HG03159 (cell line): Measurements from ENCODE around the gene PIGBOS1.
A peak's percentile ranks its signal among the peaks of the same experiment; 100 is the strongest.

ENCODE experiments used
- ATAC-seq: cut with Tn5 transposase; IDR thresholded peaks from one replicate; pipeline ENCODE4 v1.9.1; 2021; ENCODE audit warnings: mild to moderate bottlenecking, moderate library complexity; ENCODE audit not compliant: unreplicated experiment

PIGBOS1 gene

GRCh38 chr15:55267401-55268175 is 51.3 kb downstream of the PIGBOS1 start:
- ATAC-seq, result peak; percentile 91
